GM12891 (cell line): Measurements from ENCODE around the gene SOWAHA.

Source experiments
- PAX5 ChIP-seq: IDR thresholded peaks from 2 replicates; pipeline ENCODE4 v1.6.1; 2011; ENCODE audit warnings: low read length, moderate library complexity, mild to moderate bottlenecking; ENCODE audit not compliant: insufficient read depth, severe bottlenecking
- POLR2A ChIP-seq: IDR thresholded peaks from 2 replicates; pipeline ENCODE4 v1.6.1; 2011; ENCODE audit warnings: low read depth, low read length, control low read depth
- POLR2AphosphoS5 ChIP-seq: IDR thresholded peaks from 2 replicates; pipeline ENCODE4 v1.6.1; 2011; ENCODE audit warnings: low read depth, low read length, control low read depth
- POU2F2 ChIP-seq: IDR thresholded peaks from 2 replicates; pipeline ENCODE4 v1.6.1; 2011; ENCODE audit warnings: low read depth, mild to moderate bottlenecking, control low read depth, low read length, moderate library complexity
- SPI1 ChIP-seq: IDR thresholded peaks from 2 replicates; pipeline ENCODE4 v1.6.1; 2011; ENCODE audit warnings: low read depth, low read length, control low read depth
- TAF1 ChIP-seq: IDR thresholded peaks from 2 replicates; pipeline ENCODE4 v1.6.1; 2011; ENCODE audit warnings: low read depth, low read length, control low read depth

DNA sequence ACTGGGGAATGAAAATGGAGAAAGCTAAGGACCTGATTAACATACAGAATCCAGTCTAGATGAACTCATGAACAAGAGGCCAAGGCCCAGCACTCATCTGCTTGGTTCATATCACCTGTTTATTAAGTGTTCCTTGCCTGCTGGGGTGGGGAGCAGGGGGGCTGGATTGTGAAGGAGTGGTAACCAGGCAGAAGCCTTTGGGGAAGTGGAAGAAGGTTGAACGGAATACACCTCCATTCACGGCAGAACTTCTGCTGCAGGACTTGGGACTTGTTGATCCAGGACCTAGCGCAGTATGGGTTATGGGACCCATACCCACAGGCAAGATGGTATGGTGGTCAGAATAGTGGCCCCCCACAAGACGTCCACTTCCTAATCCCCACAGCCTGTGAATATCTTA is 27.2 kb upstream of the SOWAHA start:
- TF ChIP-seq POLR2AphosphoS5 (no peak), POLR2A (no peak), SPI1 (no peak), PAX5 (no peak), POU2F2 (no peak), TAF1 (no peak)
